Fibroblast of the aortic adventitia (primary cell): Measurements from ENCODE around the gene FGFR2. TPM values are rescaled to one million over a fixed set of nuclear protein-coding genes. Genes with fewer than 3 reads are reported as not detected.
"Not testable (repeated sequence)": the region's sequence is repeated elsewhere in the genome, so short reads cannot be mapped to it uniquely, and the experiment has no call there.

Source experiments
- DNase-seq: peaks from one replicate; pipeline ENCODE4 v3.0.0-alpha.2; 2010; ENCODE audit warnings: low read depth
- H3K4me3 ChIP-seq: 2 replicates; pipeline ENCODE4 v1.5.1; 2011; ENCODE audit warnings: low read depth, mild to moderate bottlenecking, control low read depth, low read length, moderate library complexity
- total RNA-seq: library from RNA; depleted of rRNA; stranded (reverse); fragments of >200 nt; gene quantifications from 2 replicates; pipeline ENCODE4 v1.2.3, GENCODE V29; 2012; ENCODE audit warnings: low replicate concordance
- TF ChIP-seq, protein P1 (sequence below): IDR thresholded peaks from 2 replicates; pipeline ENCODE4 v1.5.1; 2011; ENCODE audit warnings: mild to moderate bottlenecking, low read length, control low read depth, inconsistent platforms; ENCODE audit not compliant: insufficient read depth

Gene FGFR2
- total RNA-seq, 1 donor: not detected

DNA sequence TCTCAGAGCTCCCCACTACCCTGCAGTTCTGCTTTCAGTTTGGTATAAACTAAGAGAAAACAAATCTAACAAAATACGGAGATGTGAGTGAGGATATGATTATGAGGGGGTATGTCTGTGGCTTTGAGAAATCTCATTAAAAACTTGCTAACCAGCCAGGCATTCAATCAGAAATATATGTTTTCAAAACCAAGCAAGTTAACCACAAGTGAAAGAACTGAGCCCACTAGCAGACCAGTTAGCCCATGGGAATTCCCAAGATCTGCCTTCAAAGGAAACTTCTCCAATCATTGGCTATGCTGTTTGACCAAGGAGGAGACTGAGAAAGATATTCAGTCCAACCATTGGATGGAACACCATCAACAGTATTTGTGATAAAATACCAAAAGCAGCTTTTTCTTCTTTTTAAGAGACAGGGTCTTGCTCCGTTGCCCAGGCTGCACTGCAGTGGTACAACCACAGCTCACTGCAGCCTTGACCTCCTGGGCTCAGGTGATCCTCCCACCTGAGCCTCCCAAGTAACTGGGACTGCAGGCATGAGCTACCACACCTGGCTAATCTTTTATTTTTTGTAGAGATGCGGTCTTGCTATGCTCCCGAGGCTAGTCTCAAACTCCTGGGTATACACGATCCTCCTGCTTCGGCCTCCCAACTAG lies 41.2 kb downstream of the FGFR2 start:
- no peak overlapping the region for H3K4me3 ChIP-seq
- no peak for DNase-seq
- TF ChIP-seq, protein P1, sequence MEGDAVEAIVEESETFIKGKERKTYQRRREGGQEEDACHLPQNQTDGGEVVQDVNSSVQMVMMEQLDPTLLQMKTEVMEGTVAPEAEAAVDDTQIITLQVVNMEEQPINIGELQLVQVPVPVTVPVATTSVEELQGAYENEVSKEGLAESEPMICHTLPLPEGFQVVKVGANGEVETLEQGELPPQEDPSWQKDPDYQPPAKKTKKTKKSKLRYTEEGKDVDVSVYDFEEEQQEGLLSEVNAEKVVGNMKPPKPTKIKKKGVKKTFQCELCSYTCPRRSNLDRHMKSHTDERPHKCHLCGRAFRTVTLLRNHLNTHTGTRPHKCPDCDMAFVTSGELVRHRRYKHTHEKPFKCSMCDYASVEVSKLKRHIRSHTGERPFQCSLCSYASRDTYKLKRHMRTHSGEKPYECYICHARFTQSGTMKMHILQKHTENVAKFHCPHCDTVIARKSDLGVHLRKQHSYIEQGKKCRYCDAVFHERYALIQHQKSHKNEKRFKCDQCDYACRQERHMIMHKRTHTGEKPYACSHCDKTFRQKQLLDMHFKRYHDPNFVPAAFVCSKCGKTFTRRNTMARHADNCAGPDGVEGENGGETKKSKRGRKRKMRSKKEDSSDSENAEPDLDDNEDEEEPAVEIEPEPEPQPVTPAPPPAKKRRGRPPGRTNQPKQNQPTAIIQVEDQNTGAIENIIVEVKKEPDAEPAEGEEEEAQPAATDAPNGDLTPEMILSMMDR: no peak

DNA sequence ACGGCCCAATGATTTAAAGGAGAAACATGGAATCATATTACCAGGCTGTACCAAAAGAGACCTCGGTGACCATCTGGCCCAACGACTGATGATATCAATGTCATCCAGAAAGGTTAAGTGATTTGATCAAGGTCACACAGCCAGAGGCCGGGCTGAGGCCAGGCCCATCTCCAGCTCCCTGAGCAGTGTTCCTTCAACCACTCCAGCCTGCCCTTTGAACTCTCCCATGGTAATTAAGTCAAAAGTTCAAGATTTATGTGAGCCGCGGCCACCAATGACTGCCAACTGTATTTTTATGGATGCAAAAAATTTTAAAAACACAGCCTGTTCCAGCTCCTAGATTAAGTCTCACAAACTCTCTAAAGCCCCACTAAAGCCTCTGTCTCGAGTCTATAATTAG lies 41.8 kb downstream of the FGFR2 start:
- DNase-seq: no peak
- TF ChIP-seq, protein P1: no peak
- H3K4me3 ChIP-seq: no peak overlapping the region

GRCh38 chr10:121554916-121555315 lies 43.3 kb downstream of the FGFR2 start:
- H3K4me3 ChIP-seq, DNase-seq: not testable (repeated sequence)

GRCh38 chr10:121553511-121554264 lies 44.6 kb downstream of the FGFR2 start:
- no peak for DNase-seq
- H3K4me3 ChIP-seq: no peak overlapping the region
- TF ChIP-seq, protein P1: no peak

DNA sequence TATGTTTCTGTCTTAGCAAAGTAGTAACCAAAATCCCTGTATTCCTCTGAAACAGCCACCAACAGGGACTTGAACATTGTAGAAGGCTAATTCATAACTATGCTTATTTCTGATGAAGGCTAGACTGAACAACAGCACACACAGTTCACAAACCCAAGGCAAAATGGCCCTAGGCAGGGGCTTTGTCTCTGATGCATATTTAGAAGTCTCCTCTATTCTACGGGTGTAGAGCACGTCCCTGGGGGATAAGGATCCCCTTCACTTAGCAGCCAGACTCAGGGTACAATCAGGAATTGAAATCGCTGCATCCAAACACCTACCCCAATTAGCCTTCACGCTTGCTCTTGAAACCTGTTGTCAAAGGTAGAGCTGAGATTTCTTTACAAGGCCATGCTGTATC lies 45.5 kb downstream of the FGFR2 start:
- TF ChIP-seq, protein P1: no peak
- H3K4me3 ChIP-seq: no peak overlapping the region
- no peak for DNase-seq

DNA sequence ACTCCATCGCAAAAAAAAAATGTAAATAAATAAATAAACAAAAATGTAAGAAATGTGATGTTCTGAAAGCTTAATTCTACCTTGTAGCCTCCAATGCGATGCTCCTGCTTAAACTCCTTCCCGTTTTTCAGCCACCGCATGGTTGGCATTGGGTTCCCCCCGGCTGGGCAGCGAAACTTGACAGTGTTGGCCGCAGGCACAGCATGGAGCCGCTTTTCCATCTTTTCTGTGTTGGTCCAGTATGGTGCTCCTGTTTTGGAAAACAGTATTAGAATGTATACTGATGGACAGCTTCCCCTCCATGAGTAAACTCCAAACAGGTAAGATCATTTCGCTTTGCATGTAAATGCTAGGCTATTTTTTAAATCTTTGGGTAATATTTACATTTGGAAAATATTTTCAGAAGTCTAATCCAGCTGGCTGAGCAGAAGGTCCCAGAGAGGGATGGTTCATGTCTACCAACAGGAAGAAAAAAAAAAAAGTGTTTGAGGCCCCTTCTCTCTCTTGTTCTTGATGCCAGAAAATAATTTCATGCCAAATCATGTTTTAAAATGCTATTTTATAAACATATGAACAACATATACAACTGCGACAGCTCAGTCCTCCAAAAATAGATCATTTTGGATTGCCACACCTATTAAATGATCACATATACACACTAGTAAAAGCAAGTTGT lies 46.9 kb downstream of the FGFR2 start:
- TF ChIP-seq, protein P1: no peak
- H3K4me3 ChIP-seq: no peak overlapping the region
- DNase-seq: no peak

DNA sequence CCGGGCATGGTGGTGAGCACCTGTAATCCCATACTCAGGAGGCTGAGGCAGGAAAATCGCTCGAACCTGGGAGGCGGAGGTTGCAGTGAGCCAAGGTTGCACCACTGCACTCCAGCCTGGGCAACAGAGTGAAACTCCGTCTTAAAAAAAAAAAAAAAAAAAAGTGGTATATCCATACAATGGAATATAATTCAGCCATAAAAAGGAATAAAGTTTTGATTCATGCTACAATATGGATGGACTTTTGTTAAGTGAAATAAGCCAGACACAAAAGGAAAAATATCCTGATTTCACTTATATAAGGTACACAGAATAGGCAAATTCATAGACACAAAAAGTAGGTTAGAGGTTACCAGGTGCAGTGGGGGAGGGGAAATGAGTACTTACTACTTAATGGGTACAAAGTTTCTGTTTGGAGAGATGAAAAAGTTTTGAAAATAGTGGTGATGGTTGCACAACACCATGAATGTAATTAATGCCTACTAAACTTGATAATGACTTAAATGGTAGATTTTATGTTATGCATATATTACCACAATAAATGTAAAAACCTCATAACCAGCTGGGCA lies 53.9 kb downstream of the FGFR2 start:
- TF ChIP-seq, protein P1: no peak
- H3K4me3 ChIP-seq: no peak overlapping the region
- DNase-seq: no peak
